HEK293T (cell line): Measurements from ENCODE around the gene PROZ.

Source experiments
- ELF4 ChIP-seq: fragments of 450-650 bp; IDR thresholded peaks from 2 replicates; pipeline ENCODE4 v1.6.1; 2017; ENCODE audit warnings: antibody characterized with exemption
- FOXK2 ChIP-seq: fragments of 450-650 bp; IDR thresholded peaks from 2 replicates; pipeline ENCODE4 v1.6.1; 2016; ENCODE audit warnings: mild to moderate bottlenecking
- NFRKB ChIP-seq: fragments of 450-650 bp; IDR thresholded peaks from 2 replicates; pipeline ENCODE4 v1.6.1; 2016; ENCODE audit warnings: mild to moderate bottlenecking, moderate library complexity
- SUZ12 ChIP-seq: fragments of 450-650 bp; IDR thresholded peaks from 2 replicates; pipeline ENCODE4 v1.6.1; 2016; ENCODE audit warnings: mild to moderate bottlenecking

GRCh38 chr13:113150550-113151365, 7.7 kb upstream of the PROZ start:
- no peak for TF ChIP-seq FOXK2
- TF ChIP-seq NFRKB: no peak
- no peak for TF ChIP-seq SUZ12
- TF ChIP-seq ELF4: no peak
